ENCODE measurements around the gene COL23A1. TPM values are rescaled to one million over a fixed set of nuclear protein-coding genes. Genes with fewer than 3 reads are reported as not detected.

Gene COL23A1
- total and polyA plus RNA-seq, 2 experiments from 2014 or later, result 4.8 to 8.2 TPM

- Histone ChIP-seq H3F3A (replicated peaks; ENCODE audit: low read depth) (no peaks in the 10 kb centered on the region), H4K20me1 (replicated peaks; ENCODE audit: insufficient read depth) (no peaks in the 10 kb centered on the region; the same call in none of the 2 replicates), H3K79me2 (replicated peaks; ENCODE audit: insufficient read depth) (no peaks in the 10 kb centered on the region), H3K36me3 (ENCODE audit: insufficient read depth) (no peaks in the 10 kb centered on the region), H3K27ac (ENCODE audit: low read depth) (no peak overlapping the region), H3K27me3 (ENCODE audit: insufficient read depth) (no peaks in the 10 kb centered on the region), H3K4me2 (no peak overlapping the region), H3K4me3 (no peak overlapping the region), H3K9me2 (ENCODE audit: insufficient read depth) (no peaks in the 10 kb centered on the region), H2AFZ (no peak overlapping the region), H3K4me1 (ENCODE audit: insufficient read depth) (no peaks in the 10 kb centered on the region)
- TF ChIP-seq ZNF331 (CRISPR knock-in tag; IDR thresholded peaks at IDR 0.05; ENCODE audit: low read depth) (no peak), STAT1 (IDR thresholded peaks at IDR 0.05; ENCODE audit: unreplicated experiment) (no peak)
- Mint-ChIP-seq H3K27me3 (ENCODE audit: insufficient read depth, low read depth, poor library complexity) (peaks cover 7% of the 10 kb centered on the region), H3K27ac (no peak overlapping the region), H3K36me3 (ENCODE audit: low read depth) (no peaks in the 10 kb centered on the region), H3K4me1 (peaks cover 38% of the 10 kb centered on the region), H3K4me3 (no peak overlapping the region), H3K9me3 (peaks cover 5% of the 10 kb centered on the region; the same call in 2 of the 3 replicates)
- no peak for DNase-seq (ENCODE audit: low spot score)
- no peak for ATAC-seq
Measured at GRCh38 chr5:178472138-178472537, 118.1 kb downstream of the COL23A1 start.

DNA sequence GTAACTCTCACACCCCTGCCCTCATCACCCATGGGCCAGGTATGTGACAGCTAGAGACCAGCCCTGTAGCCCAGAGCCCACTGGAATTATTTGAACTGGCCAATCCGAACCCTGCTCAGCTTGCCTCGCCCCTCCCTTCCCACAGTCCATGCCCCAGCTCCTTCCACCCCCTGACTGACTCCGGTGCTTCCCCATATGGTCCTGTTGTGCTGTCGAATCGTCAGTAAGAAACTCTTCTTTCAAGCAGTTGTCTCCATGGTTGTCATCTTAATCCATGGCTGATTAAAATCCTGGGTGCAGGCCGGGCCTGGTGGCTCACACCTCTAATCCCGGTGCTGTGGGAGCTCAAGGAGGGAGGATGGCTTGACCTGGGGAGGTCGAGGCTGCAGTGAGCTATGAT, 118.5 kb downstream of the COL23A1 start:
- Mint-ChIP-seq H3K27ac (no peak overlapping the region), H3K9me3 (peaks cover 5% of the 10 kb centered on the region; the same call in 2 of the 3 replicates), H3K4me1 (peaks cover 38% of the 10 kb centered on the region), H3K27me3 (ENCODE audit: insufficient read depth, low read depth, poor library complexity) (peaks cover 7% of the 10 kb centered on the region), H3K36me3 (ENCODE audit: low read depth) (no peaks in the 10 kb centered on the region), H3K4me3 (no peak overlapping the region)
- no peaks in the 10 kb centered on the region for H3K9me2 ChIP-seq (ENCODE audit: insufficient read depth)
- H3K27ac ChIP-seq (ENCODE audit: low read depth), result no peak overlapping the region
- no peaks in the 10 kb centered on the region; the same call in none of the 2 replicates for H4K20me1 ChIP-seq (replicated peaks; ENCODE audit: insufficient read depth)
- H3K79me2 ChIP-seq (replicated peaks; ENCODE audit: insufficient read depth), result no peaks in the 10 kb centered on the region
- H3K4me1 ChIP-seq (ENCODE audit: insufficient read depth), result no peaks in the 10 kb centered on the region
- H3K27me3 ChIP-seq (ENCODE audit: insufficient read depth), result no peaks in the 10 kb centered on the region
- ATAC-seq, result no peak
- no peak for DNase-seq (ENCODE audit: low spot score)
- H2AFZ ChIP-seq, result no peak overlapping the region
- H3K36me3 ChIP-seq (ENCODE audit: insufficient read depth), result no peaks in the 10 kb centered on the region
- TF ChIP-seq EZH2phosphoT487 (IDR thresholded peaks at IDR 0.05; ENCODE audit: unreplicated experiment), result no peak
- TF ChIP-seq ZNF331 (CRISPR knock-in tag; IDR thresholded peaks at IDR 0.05; ENCODE audit: low read depth), result no peak
- no peak for TF ChIP-seq JUNB (IDR thresholded peaks at IDR 0.05; ENCODE audit: unreplicated experiment)
- H3K4me3 ChIP-seq, result no peak overlapping the region
- no peaks in the 10 kb centered on the region for H3F3A ChIP-seq (replicated peaks; ENCODE audit: low read depth)
- no peak overlapping the region for H3K4me2 ChIP-seq

GRCh38 chr5:178470760-178471025, 119.5 kb downstream of the COL23A1 start:
- Mint-ChIP-seq H3K4me3 (no peak overlapping the region), H3K27me3 (ENCODE audit: insufficient read depth, low read depth, poor library complexity) (peaks cover 7% of the 10 kb centered on the region), H3K9me3 (no peaks in the 10 kb centered on the region; the same call in 2 of the 3 replicates), H3K27ac (no peak overlapping the region), H3K36me3 (ENCODE audit: low read depth) (no peaks in the 10 kb centered on the region), H3K4me1 (peaks cover 38% of the 10 kb centered on the region)
- ATAC-seq, result no peak
- Histone ChIP-seq H3K4me2 (no peak overlapping the region), H3K79me2 (replicated peaks; ENCODE audit: insufficient read depth) (no peaks in the 10 kb centered on the region), H3K9me2 (ENCODE audit: insufficient read depth) (no peaks in the 10 kb centered on the region), H3K4me1 (ENCODE audit: insufficient read depth) (no peaks in the 10 kb centered on the region), H2AFZ (no peak overlapping the region), H4K20me1 (replicated peaks; ENCODE audit: insufficient read depth) (no peaks in the 10 kb centered on the region; the same call in 1 of the 2 replicates), H3K27ac (ENCODE audit: low read depth) (no peak overlapping the region), H3K27me3 (ENCODE audit: insufficient read depth) (no peaks in the 10 kb centered on the region), H3K4me3 (no peak overlapping the region), H3K36me3 (ENCODE audit: insufficient read depth) (no peaks in the 10 kb centered on the region), H3F3A (replicated peaks; ENCODE audit: low read depth) (no peaks in the 10 kb centered on the region)
- DNase-seq (ENCODE audit: low spot score), result no peak
- TF ChIP-seq, protein P1, sequence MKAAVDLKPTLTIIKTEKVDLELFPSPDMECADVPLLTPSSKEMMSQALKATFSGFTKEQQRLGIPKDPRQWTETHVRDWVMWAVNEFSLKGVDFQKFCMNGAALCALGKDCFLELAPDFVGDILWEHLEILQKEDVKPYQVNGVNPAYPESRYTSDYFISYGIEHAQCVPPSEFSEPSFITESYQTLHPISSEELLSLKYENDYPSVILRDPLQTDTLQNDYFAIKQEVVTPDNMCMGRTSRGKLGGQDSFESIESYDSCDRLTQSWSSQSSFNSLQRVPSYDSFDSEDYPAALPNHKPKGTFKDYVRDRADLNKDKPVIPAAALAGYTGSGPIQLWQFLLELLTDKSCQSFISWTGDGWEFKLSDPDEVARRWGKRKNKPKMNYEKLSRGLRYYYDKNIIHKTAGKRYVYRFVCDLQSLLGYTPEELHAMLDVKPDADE (IDR thresholded peaks at IDR 0.05), result no peak
- no peak for TF ChIP-seq STAT1 (IDR thresholded peaks at IDR 0.05; ENCODE audit: unreplicated experiment)
- no peak for TF ChIP-seq JUNB (IDR thresholded peaks at IDR 0.05; ENCODE audit: unreplicated experiment)
- TF ChIP-seq CTCF (conservative IDR thresholded peaks at IDR 0.05; ENCODE audit: low read depth in 2 of 2), result no peak
- no peak for TF ChIP-seq CREB1 (CRISPR knock-in tag; IDR thresholded peaks at IDR 0.05; ENCODE audit: low read depth)
- TF ChIP-seq EZH2phosphoT487 (IDR thresholded peaks at IDR 0.05; ENCODE audit: unreplicated experiment), result no peak
- TF ChIP-seq ZNF114 (CRISPR knock-in tag; IDR thresholded peaks at IDR 0.05), result no peak

Measured in GM23338 (cell line).